Mucosa of stomach (tissue), 1 donor: Measurements from ENCODE around the gene CTRL.
A peak's percentile ranks its signal among the peaks of the same experiment; 100 is the strongest.

Experiments used
- H3K27me3 ChIP-seq: one replicate; pipeline ENCODE4 v1.7.0; 2013; ENCODE audit warnings: mild to moderate bottlenecking, low read length; ENCODE audit not compliant: control insufficient read depth, insufficient read depth
- H3K36me3 ChIP-seq: one replicate; pipeline ENCODE4 v1.7.0; 2013; ENCODE audit warnings: low read length; ENCODE audit not compliant: control insufficient read depth, insufficient read depth
- H3K4me1 ChIP-seq: one replicate; pipeline ENCODE4 v1.7.0; 2013; ENCODE audit warnings: mild to moderate bottlenecking, low read length; ENCODE audit not compliant: control insufficient read depth, insufficient read depth
- H3K4me3 ChIP-seq: one replicate; pipeline ENCODE4 v1.7.0; 2013; ENCODE audit warnings: low read length
- H3K9ac ChIP-seq: one replicate; pipeline ENCODE4 v1.7.0; 2013; ENCODE audit warnings: mild to moderate bottlenecking, low read length, moderate library complexity
- H3K9me3 ChIP-seq: one replicate; pipeline ENCODE4 v1.7.0; 2013; ENCODE audit warnings: mild to moderate bottlenecking, low read length, moderate library complexity; ENCODE audit not compliant: control insufficient read depth
- donor health status: Pancreatic carcinoma.

Gene CTRL

DNA sequence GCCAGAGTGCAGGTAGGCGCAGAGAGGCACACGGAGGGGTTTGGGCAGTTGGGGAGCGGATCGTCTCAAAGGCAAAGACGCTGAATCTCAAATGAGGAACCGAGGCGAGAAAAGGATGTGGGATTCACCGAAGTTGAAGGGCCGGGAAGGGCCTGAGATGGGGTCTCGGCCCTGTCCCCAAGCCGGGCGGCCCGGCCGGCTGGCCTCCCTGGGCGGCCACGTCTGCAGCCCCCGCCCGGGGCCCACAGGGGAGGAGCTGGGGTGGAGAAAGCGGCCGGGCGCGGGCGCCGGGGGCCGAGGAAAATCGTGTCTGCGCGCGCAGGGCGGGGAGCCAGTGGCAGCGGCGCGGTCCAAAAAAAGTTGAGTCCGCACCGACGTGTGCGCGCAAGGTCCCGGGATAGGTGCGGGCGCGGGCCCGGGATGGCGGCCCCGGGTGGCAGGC lies 36.3 kb upstream of the CTRL start:
- H3K9ac ChIP-seq, result peak overlapping the region; percentile 84
- H3K4me1 ChIP-seq, result peaks cover 26% of the 10 kb centered on the region
- peak overlapping the region; percentile 63 for H3K4me3 ChIP-seq
- H3K36me3 ChIP-seq, result no peaks in the 10 kb centered on the region
- H3K9me3 ChIP-seq, result no peaks in the 10 kb centered on the region
- H3K27me3 ChIP-seq, result peaks cover 8% of the 10 kb centered on the region

- peak overlapping the region; percentile 63 for H3K4me3 ChIP-seq
- H3K36me3 ChIP-seq, result no peaks in the 10 kb centered on the region
- H3K9me3 ChIP-seq, result no peaks in the 10 kb centered on the region
- H3K4me1 ChIP-seq, result peaks cover 26% of the 10 kb centered on the region
- H3K27me3 ChIP-seq, result peaks cover 8% of the 10 kb centered on the region
- peak overlapping the region; percentile 84 for H3K9ac ChIP-seq
Observed at GRCh38 chr16:67967183-67967957, 35.7 kb upstream of the CTRL start.

GRCh38 chr16:67966549-67967182 lies 35.0 kb upstream of the CTRL start:
- peaks cover 8% of the 10 kb centered on the region for H3K27me3 ChIP-seq
- peak overlapping the region; percentile 63 for H3K4me3 ChIP-seq
- no peaks in the 10 kb centered on the region for H3K36me3 ChIP-seq
- peaks cover 33% of the 10 kb centered on the region for H3K4me1 ChIP-seq
- H3K9me3 ChIP-seq, result no peaks in the 10 kb centered on the region
- peak overlapping the region; percentile 84 for H3K9ac ChIP-seq

GRCh38 chr16:67965668-67966548 lies 34.2 kb upstream of the CTRL start:
- H3K9me3 ChIP-seq, result no peaks in the 10 kb centered on the region
- no peaks in the 10 kb centered on the region for H3K36me3 ChIP-seq
- H3K4me3 ChIP-seq, result no peak overlapping the region
- H3K9ac ChIP-seq, result no peak overlapping the region
- peaks cover 8% of the 10 kb centered on the region for H3K27me3 ChIP-seq
- peaks cover 38% of the 10 kb centered on the region for H3K4me1 ChIP-seq

- H3K27me3 ChIP-seq, result peaks cover 8% of the 10 kb centered on the region
- H3K9ac ChIP-seq, result no peak overlapping the region
- H3K4me3 ChIP-seq, result no peak overlapping the region
- H3K36me3 ChIP-seq, result no peaks in the 10 kb centered on the region
- H3K4me1 ChIP-seq, result peaks cover 44% of the 10 kb centered on the region
- no peaks in the 10 kb centered on the region for H3K9me3 ChIP-seq
Observed at GRCh38 chr16:67964477-67965131, 32.9 kb upstream of the CTRL start.

DNA sequence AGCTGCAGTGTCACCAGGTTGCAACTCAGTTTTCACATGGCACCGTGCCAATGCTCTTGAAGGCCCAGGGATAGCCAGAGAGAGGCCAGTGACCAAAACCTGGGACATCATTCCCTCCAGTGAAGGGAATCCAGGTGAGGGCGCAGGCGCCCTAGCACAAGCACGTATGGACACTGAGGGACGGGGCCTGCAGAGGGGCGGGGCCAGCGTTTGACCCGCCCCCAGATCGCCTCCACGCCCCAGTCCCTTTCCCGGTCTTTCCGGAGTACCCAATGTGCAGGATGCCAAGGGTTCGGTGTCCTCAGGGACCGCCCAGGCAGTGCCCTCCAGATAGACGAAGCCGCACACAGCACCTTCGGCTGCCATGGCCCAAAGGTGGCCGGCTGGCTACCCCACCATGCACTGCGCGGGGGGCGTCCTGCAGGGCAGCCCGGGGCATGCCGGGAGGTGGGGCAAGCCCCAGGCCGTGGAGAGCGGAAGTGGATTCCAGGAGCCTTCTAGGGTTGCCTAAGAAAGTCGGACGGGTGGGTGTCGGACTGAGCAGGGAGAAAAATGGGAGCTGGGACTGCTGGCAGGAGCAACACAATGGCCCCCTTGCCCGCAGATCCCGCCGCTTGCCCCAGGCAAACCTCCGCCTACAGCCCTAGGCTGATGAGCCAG lies 32.1 kb upstream of the CTRL start:
- H3K9me3 ChIP-seq, result no peaks in the 10 kb centered on the region
- peaks cover 44% of the 10 kb centered on the region for H3K4me1 ChIP-seq
- H3K4me3 ChIP-seq, result no peak overlapping the region
- no peak overlapping the region for H3K9ac ChIP-seq
- H3K27me3 ChIP-seq, result peaks cover 8% of the 10 kb centered on the region
- no peaks in the 10 kb centered on the region for H3K36me3 ChIP-seq

- H3K4me3 ChIP-seq, result no peak overlapping the region
- peaks cover 44% of the 10 kb centered on the region for H3K4me1 ChIP-seq
- H3K36me3 ChIP-seq, result no peaks in the 10 kb centered on the region
- H3K9me3 ChIP-seq, result no peaks in the 10 kb centered on the region
- peaks cover 8% of the 10 kb centered on the region for H3K27me3 ChIP-seq
- H3K9ac ChIP-seq, result no peak overlapping the region
Observed at GRCh38 chr16:67963292-67963661, 31.6 kb upstream of the CTRL start.

DNA sequence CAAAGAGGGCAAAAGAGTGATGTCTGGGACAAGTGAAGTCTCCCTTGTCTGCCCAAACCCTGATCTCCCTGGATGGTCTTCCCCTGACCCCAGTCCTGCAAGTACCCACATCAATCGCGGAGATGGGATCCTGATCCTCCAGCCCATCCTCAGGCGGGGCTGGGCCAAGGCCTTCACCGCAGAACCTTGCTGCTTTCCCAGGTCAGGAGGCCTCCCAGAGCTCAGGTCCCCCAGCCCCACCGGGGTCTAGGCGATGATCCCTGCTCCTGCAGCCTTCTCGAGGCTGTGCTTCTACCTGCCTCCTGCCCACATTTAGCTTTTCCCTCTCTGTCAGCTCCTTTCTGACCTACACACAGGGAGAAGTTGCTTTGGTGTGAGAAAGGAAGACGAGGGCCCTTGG lies 30.5 kb upstream of the CTRL start:
- Histone ChIP-seq H3K27me3 (no peaks in the 10 kb centered on the region), H3K9me3 (no peaks in the 10 kb centered on the region), H3K4me3 (no peak overlapping the region), H3K9ac (no peak overlapping the region), H3K36me3 (no peaks in the 10 kb centered on the region), H3K4me1 (peaks cover 36% of the 10 kb centered on the region)

DNA sequence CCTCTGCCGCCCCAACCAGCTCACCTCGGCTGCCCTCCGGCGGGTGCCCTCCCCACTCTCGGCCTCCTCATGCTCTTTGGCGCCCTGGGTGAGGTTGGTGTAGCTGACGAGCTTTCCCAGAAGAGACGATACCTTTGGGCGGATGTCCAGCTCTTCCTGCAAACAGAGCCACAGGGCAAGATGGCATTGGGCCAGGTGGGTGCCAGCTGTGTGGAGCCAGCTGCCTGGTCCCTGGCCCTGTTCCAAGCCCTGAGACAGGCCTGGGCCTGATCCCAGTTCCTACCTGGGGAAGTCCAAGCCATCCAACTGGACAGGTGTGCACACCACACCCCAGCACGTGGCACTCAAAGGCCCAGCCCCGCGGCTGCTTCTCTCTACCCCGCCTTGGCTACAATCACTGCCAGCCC lies 29.9 kb upstream of the CTRL start:
- Histone ChIP-seq H3K9ac (no peak overlapping the region), H3K4me3 (no peak overlapping the region), H3K9me3 (no peaks in the 10 kb centered on the region), H3K27me3 (no peaks in the 10 kb centered on the region), H3K36me3 (no peaks in the 10 kb centered on the region), H3K4me1 (peaks cover 33% of the 10 kb centered on the region)

DNA sequence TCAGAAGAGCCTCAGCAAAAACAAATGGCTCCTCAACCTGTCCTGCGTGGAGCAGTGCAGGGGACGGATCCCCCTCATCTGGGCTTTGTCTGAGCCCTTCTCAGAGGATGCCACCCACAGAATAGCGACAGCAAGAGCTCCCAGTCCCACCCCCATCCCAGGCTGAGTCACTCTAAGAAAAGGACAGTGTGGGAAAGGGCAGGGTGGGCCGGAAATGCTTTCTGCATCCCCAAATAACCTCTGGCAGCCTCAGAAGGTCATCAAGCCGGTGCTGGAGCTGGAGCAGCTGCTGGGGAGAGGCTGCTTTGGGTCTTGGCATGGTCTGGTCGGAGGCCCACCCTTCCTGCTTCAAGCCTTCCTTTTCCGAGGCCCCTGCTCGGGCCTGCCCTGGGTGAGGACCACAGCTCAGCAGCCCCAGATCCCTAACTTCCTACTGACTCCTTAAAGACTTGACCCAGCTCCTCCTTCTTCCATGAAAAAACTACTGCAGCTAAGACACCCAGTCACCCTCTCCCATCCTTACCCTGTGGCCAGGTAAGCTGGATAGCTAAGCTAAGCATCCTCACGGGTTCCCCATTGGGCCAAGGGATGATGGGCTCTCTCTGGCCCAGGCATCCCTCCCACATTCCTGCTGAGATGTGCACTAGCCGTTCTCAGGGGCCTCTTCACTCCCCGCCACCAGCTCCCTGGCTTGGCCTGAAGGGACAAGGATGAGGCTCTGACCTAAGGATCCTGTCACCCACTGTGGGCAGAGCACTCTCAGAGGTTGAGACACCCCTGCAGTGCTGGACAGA lies 28.1 kb upstream of the CTRL start:
- Histone ChIP-seq H3K4me3 (no peak overlapping the region), H3K36me3 (no peaks in the 10 kb centered on the region), H3K9ac (no peak overlapping the region), H3K9me3 (no peaks in the 10 kb centered on the region), H3K4me1 (peaks cover 23% of the 10 kb centered on the region), H3K27me3 (no peaks in the 10 kb centered on the region)

- Histone ChIP-seq H3K27me3 (no peaks in the 10 kb centered on the region), H3K4me3 (no peak overlapping the region), H3K36me3 (no peaks in the 10 kb centered on the region), H3K9me3 (no peaks in the 10 kb centered on the region), H3K4me1 (peaks cover 17% of the 10 kb centered on the region), H3K9ac (no peak overlapping the region)
Observed at GRCh38 chr16:67957622-67958021, 26.0 kb upstream of the CTRL start.
